Stimulated activated CD8-positive, alpha-beta memory T cell treated with anti-CD3 and anti-CD28 coated beads, Interleukin-12 subunit alpha, Interleukin-12 subunit beta, amount 100 ng/mL, for 24 hours (primary cell): ENCODE measurements around the gene CDKN1B.

ENCODE experiments used
- DNase-seq: peaks from one replicate; pipeline ENCODE4 v3.0.0-alpha.2; 2020; ENCODE audit errors: extremely low read depth

Gene CDKN1B

GRCh38 chr12:12759234-12759915 lies 42.2 kb downstream of the CDKN1B start:
- no peak for DNase-seq

GRCh38 chr12:12764824-12765223 lies 47.7 kb downstream of the CDKN1B start:
- DNase-seq = no peak

- no peak for DNase-seq
Observed at GRCh38 chr12:12770262-12770661, 53.1 kb downstream of the CDKN1B start.
